ENCODE results near the gene TMEM240. TPM values are rescaled to one million over a fixed set of nuclear protein-coding genes. Genes with fewer than 3 reads are reported as not detected.
"Not testable (repeated sequence)": the region's sequence is repeated elsewhere in the genome, so short reads cannot be mapped to it uniquely, and the experiment has no call there.

The TMEM240 gene
- total RNA-seq, 4 donors from 2014 or later: 1.2 to 4.5 (median 1.3) TPM

GRCh38 chr1:1491601-1492000 is 48.8 kb downstream of the TMEM240 start:
- WGBS, 2 donors: 96 to 97% methylated on average over 9 to 10 of the region's 10 CpGs
- intact Hi-C loops (cut with DNase I): no loop called here
- Histone ChIP-seq H3K9me3 (no peaks in the 10 kb centered on the region), H3K27me3 (no peaks in the 10 kb centered on the region), H3K4me3 (replicated peaks in 1 of 3) (no peak overlapping the region), H3K27ac (no peak overlapping the region), H3K4me1 (no peaks in the 10 kb centered on the region), H3K36me3 (peaks cover 35 to 36% of the 10 kb centered on the region in 2 donors)
- no peak for DNase-seq
- TF ChIP-seq CTCF (IDR thresholded peaks at IDR 0.05) (no peak), POLR2A (IDR thresholded peaks at IDR 0.05) (no peak)

- H3K4me3 ChIP-seq (replicated peaks in 1 of 3): no peak overlapping the region
- DNase-seq: no peak
- no peaks in the 10 kb centered on the region for H3K9me3 ChIP-seq
- TF ChIP-seq POLR2A (IDR thresholded peaks at IDR 0.05) (no peak), CTCF (IDR thresholded peaks at IDR 0.05) (no peak)
- WGBS, 2 donors: 91 to 97% methylated on average over 9 to 12 of the region's 25 CpGs
- intact Hi-C loops (cut with DNase I): no loop called here
- H3K27ac ChIP-seq: no peak overlapping the region
- H3K4me1 ChIP-seq: no peaks in the 10 kb centered on the region
- H3K36me3 ChIP-seq: peaks cover 35 to 36% of the 10 kb centered on the region in 2 donors
- H3K27me3 ChIP-seq: no peaks in the 10 kb centered on the region
Measured at GRCh38 chr1:1490633-1491230, 49.7 kb downstream of the TMEM240 start.

- H3K4me3 ChIP-seq (replicated peaks in 1 of 3): no peak overlapping the region
- intact Hi-C loops (cut with DNase I): no loop called here
- no peak for DNase-seq
- H3K9me3 ChIP-seq: no peaks in the 10 kb centered on the region
- H3K27me3 ChIP-seq: no peaks in the 10 kb centered on the region
- peaks cover 33 to 36% of the 10 kb centered on the region in 2 donors for H3K36me3 ChIP-seq
- 96% methylated on average over 16 to 17 of the region's 19 CpGs for WGBS, 2 donors
- no peak overlapping the region for H3K27ac ChIP-seq
- no peak for TF ChIP-seq POLR2A (IDR thresholded peaks at IDR 0.05)
- TF ChIP-seq CTCF (IDR thresholded peaks at IDR 0.05): no peak
- no peaks in the 10 kb centered on the region for H3K4me1 ChIP-seq
Measured at GRCh38 chr1:1489861-1490260, 50.6 kb downstream of the TMEM240 start.

GRCh38 chr1:1489231-1489630 is 51.2 kb downstream of the TMEM240 start:
- no peak for DNase-seq
- peaks cover 33 to 36% of the 10 kb centered on the region in 2 donors for H3K36me3 ChIP-seq
- intact Hi-C loops (cut with DNase I): no loop called here
- no peak for TF ChIP-seq CTCF (IDR thresholded peaks at IDR 0.05)
- TF ChIP-seq POLR2A (IDR thresholded peaks at IDR 0.05): no peak
- 98 to 100% methylated on average over 5 to 8 of the region's 16 CpGs for WGBS, 2 donors
- H3K9me3 ChIP-seq: no peaks in the 10 kb centered on the region
- no peak overlapping the region for H3K27ac ChIP-seq
- H3K4me3 ChIP-seq (replicated peaks in 1 of 3): no peak overlapping the region
- no peaks in the 10 kb centered on the region for H3K27me3 ChIP-seq
- no peaks in the 10 kb centered on the region for H3K4me1 ChIP-seq

- DNase-seq: no peak
- intact Hi-C loops (cut with DNase I): no loop called here
- Histone ChIP-seq H3K4me3 (replicated peaks in 1 of 3) (no peak overlapping the region), H3K36me3 (peaks cover 46 to 51% of the 10 kb centered on the region in 2 donors), H3K27ac (no peak overlapping the region), H3K9me3 (no peaks in the 10 kb centered on the region), H3K4me1 (no peaks in the 10 kb centered on the region), H3K27me3 (no peaks in the 10 kb centered on the region)
- TF ChIP-seq CTCF (IDR thresholded peaks at IDR 0.05) (no peak), POLR2A (IDR thresholded peaks at IDR 0.05) (no peak)
- 96 to 97% methylated on average over 5 to 18 of the region's 18 CpGs for WGBS, 2 donors
Measured at GRCh38 chr1:1487701-1488100, 52.7 kb downstream of the TMEM240 start.

- 94 to 95% methylated on average over 14 to 27 of the region's 31 CpGs for WGBS, 2 donors
- H3K27ac ChIP-seq; H3K9me3 ChIP-seq; intact Hi-C loops (cut with DNase I); DNase-seq; H3K4me1 ChIP-seq; H3K27me3 ChIP-seq; H3K4me3 ChIP-seq (replicated peaks in 1 of 3): not testable (repeated sequence)
- peaks cover 42 to 51% of the 10 kb centered on the region in 2 donors for H3K36me3 ChIP-seq
Measured at GRCh38 chr1:1485755-1486317, 54.6 kb downstream of the TMEM240 start.

- H3K27me3 ChIP-seq; intact Hi-C loops (cut with DNase I); H3K4me3 ChIP-seq (replicated peaks in 1 of 3); H3K4me1 ChIP-seq; H3K9me3 ChIP-seq; DNase-seq; H3K27ac ChIP-seq: not testable (repeated sequence)
- 96 to 97% methylated on average over 12 to 13 of the region's 46 CpGs for WGBS, 2 donors
- peaks cover 35 to 45% of the 10 kb centered on the region in 2 donors for H3K36me3 ChIP-seq
Measured at GRCh38 chr1:1484976-1485750, 55.3 kb downstream of the TMEM240 start.

All from thyroid gland (tissue), 4 donors.